Embryonic facial prominence (tissue), 1 donor: ENCODE results near the gene LCTL.
"Not testable (repeated sequence)": the region's sequence is repeated elsewhere in the genome, so short reads cannot be mapped to it uniquely, and the experiment has no call there.

Experiments used
- DNase-seq: peaks from one replicate; pipeline ENCODE4 v3.0.0-alpha.2; 2016; ENCODE audit errors: extremely low spot score

The LCTL gene

DNA sequence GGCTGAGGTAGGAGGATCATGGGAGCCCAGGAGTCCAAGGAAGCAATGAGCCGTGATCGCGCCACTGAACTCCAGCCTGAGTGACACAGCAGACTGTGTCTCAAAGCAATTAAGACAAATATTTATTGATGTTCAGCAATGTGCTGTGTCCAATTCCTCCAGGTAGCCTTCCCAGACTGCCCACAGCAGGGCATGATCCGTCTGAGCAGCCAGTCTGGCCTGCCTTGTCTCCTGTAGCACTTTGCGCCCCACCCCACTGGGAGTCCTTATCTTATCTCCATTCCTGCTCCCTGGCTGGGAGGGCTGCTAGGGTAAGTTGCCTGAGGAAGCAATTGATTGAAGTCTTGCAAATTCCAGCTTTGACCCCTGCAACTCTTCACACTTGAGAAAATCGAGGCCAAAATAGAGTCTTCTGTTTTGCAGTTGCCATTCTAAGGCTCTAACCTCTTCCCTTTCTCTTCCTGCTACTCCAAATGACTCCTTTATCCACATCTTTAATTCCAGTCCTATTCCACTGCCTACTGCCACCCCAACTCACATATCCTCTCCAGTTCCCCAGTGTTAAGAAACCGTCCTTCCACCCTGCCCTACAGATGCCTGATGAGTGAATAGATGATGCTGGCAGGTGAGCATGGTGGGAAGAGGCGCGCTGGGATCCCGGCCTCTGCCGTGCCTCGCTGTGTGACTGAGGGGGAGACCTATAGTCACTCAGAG, 26.9 kb upstream of the LCTL start:
- no peak for DNase-seq

DNA sequence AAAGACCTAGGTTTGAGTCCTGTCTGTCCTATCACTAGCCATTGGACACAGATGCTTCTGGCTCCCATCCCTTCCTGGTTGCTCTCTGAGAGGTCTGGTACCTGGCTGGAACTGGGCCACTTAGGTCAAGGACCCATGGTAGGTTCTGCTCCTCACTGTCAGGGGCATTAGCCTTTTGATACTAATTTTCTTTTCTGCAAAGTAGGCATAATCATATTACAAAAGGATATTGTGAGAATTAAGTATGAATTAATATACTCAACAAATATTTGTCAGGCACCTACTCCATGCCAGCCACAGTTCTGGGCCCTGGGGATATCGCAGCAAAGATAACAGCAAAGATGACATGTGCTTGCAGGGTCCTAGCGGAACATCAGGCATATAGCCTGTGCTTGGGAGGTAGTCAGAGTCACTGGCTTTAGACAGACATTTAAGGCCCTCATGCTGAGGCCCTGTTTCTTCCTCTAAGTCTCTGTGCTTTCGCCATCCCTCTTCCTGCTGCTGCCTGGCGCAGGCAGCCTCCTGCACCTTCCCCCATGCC, 25.6 kb upstream of the LCTL start:
- no peak for DNase-seq

DNA sequence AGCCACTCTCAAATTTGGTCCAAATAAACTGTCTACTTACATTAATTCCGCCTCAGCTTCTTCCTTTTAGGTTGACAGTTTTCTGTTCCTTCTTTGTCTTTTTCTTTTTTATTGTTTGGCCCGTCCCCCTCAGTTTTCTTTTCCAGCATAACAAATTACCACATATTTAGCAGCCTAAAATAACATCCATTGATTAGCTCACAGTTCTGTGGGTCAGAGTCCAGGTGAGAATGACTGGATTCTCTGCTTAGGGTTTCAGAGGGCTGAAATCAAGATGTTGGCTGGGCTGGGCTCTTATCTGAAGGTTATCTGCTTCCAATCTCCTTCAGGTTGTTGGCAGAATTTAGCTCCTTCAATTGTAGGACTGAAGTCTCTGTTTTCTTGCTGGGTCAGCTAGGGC, 24.6 kb upstream of the LCTL start:
- no peak for DNase-seq

DNA sequence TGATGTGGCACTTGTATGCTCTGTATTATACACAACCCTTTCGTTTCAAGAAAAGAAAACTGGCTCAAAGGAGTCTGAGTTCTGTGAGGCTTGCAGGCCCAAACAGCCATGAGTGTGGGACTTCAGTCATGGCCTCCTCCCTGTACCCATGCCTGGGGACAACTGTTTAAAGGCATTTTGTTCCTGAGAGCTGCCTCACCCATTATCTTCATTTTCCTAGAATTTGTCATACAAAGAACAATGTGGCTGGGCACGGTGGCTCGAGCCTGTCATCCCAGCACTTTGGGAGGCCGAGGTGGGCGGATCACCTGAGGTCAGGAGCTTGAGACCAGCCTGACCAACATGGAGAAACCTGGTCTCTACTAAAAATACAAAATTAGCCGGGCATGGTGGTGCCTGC, 23.6 kb upstream of the LCTL start:
- DNase-seq, result not testable (repeated sequence)

DNA sequence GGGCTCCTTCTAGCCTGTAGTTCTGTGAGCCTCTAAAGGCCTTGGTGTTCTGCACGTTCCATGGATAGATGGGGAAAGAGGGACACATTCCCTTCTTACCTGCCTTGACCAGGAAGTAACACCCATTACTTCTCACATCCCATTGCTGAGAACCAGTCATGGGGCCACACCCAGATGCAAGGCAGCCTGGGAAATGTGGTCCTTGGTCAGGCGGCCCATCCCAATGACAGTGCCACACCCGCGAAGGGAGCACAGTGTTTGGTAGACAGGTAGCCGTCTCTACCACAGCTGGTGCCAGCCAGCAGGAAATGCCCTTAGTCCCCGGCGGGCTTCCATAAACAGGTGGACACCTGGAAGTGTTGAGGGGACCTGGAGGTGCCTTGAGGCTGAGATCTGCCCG, 23.2 kb upstream of the LCTL start:
- DNase-seq, result no peak

DNA sequence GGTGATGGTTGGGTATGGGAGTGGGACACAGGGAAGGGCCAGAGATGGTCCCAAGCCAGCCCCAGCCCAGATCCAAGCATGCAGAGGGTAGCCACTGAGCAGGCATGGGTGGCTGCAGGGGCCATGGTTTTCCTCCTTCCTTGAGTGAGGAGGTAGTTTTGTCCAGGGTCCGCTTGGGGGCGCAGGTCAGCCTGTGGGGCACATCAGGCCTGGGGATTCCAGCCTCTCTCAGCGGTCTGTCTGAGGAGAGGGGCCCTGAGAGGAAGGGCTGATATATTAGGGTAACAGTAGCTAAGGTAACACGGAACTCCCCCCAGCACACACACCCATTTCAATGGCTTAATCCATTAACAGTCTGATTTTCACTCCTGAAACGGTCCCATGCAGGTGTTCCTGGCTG, 22.7 kb upstream of the LCTL start:
- no peak for DNase-seq

DNA sequence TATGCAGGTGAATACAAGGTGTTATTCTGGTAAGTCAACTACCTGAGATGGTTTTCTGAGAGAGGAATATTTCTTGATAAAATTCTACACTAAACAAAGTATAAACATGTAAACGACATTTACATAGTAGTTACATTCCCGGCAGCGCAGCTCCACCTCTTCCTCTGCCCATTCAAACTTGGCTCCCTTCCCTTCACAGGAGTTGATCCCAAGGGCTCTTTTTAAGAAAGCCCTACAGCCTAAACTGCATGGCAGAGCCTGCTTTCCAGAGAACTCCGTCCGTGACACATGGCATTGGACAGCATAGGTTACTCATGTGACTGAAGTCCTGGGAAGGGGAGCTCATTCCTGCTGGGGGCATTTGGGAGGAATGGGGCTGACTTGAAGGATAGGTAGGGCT, 22.0 kb upstream of the LCTL start:
- no peak for DNase-seq

DNA sequence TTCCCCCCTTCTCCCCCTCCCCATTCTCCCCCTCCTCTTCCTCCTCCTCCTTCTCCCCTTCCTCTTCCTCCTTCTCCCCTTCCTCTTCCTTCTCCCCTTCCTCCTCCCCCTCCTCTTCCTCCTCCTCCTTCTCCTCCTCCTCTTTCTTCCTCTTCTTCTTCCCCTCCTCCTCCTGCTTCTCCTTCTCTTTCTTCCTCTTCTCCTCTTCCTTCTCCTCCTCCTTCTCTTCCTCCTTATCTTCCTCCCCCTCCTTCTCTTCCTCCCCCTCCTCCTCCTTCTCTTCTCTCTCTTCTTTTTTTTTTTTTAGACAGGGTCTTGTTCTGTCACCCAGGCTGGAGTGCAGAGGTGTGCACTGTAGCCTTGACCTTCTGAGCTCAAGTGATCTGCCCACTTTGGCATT, 21.2 kb upstream of the LCTL start:
- DNase-seq, result no peak

DNA sequence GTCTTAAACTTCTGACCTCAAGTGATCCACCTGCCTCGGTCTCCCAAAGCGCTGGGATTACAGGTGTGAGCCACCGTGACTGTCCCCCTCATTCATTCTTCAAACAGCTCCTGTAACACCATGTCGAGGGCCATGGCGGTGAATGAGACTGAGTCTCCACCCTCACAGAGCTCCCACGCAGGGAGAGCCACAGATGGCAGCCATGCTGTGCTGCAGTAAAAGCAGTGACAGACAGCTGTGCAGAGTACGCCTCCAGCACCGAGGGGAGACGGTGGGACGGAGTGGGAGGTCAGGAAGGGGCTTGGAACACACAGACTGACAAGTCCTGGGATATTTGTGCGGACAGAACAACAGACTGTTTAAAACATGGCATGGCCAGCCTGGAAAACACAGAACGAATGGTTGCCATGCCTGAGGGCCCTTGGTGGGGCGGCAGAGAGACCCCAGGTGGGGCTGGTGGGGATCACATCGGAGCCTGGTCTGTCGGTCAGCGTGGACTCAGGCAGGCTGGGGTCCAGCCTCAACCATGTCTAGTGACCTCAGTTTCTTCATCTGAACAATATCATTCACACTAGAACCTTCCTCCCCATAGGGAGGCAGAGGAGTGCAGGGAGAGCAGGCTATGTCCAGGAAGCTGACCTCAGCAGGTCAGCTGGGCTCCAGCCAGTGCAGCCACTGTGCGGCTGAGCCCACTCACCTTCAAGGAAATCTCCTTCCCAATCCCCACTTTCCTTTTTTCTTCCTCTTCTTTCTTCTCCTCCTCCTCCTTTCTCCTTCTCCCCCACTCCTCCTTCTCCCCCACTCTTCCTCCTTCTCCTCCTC, 20.6 kb upstream of the LCTL start:
- no peak for DNase-seq

DNA sequence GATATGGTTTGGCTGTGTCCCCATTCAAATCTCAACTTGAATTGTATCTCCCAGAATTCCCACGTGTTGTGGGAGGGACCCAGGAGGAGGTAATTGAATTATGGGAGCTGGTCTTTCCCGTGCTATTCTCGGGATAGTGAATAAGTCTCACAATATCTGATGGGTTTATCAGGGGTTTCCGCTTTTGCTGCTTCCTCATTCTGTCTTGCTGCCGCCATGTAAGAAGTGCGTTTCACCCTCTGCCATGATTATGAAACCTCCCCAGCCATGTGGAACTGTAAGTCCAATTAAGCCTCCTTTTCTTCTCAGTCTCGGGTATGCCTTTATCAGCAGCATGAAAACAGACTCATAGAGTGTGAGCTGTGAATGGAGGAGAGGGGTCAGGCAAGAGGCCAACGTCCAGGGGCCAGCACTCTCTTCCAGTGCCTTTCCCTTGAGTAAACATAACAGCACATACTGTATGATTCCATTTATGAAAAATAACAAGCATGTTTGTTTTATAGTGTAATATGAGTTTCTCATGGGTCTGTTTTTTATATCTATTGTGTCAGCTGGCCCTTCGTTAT, 16.3 kb upstream of the LCTL start:
- no peak for DNase-seq

DNA sequence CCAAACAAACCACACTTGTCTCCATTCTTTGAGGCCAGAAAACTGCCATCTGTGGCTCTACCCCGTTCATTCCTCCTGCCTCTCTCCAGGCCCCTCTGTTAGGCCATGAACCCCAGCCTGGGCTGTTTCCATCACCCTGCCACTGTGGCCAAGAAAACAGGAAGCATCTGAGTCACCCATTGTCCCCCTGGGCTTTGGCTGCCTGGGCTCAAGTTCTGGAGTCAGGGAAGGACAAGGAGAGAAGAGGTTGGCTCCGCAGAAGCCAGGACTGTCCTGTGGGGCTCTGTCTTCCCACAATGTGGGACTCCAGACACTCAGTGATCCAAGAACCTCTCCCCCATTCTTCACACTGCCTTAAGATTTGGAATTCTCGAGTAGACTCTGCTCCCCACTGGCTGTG, 14.8 kb upstream of the LCTL start:
- DNase-seq, result no peak

DNA sequence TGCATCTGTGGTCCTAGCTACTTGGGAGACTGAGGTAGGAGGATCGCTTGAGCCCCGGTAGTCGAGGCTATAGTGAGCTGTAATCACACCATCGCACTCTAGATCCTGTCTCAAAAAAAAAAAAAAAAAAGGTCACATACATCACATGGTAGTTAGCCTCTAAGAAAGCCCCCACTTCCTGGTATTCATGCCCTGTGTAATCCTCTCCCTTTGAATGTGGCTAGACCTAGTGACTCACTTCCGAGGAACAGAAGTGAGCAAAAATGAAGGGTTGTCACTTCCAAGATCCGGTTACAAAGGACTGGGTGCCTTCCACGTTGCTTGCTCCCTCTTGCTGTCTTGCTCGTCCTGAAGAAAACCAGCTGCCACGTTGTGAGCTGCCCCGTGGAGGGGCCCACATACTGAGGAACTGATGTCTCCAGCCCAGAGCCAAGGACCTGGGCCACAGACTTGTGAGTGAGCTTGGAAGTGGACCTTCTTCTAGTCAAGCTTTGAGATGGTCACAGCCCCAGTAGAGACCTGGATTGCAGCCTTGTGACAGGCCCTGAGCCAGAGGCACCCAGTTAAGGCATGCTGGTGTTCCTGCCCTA, 12.6 kb upstream of the LCTL start:
- DNase-seq, result no peak

DNA sequence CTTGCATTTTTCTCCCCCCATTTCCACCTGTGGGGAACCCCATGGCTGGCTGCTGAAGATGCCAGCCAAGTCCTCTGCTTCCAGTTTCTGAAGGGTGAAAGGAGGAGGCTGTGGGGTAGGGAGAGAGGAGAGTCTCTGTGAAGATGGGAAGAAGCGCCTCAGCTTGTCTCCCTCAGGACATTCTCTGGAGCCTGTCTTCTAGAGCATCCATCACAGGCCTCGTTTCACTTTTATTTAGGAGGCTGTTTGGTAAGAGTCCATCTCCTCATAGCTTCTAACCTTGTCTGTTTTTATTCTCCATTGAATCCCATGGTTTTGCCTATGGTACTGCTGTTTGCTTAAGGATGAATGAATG, 8.8 kb upstream of the LCTL start:
- no peak for DNase-seq

DNA sequence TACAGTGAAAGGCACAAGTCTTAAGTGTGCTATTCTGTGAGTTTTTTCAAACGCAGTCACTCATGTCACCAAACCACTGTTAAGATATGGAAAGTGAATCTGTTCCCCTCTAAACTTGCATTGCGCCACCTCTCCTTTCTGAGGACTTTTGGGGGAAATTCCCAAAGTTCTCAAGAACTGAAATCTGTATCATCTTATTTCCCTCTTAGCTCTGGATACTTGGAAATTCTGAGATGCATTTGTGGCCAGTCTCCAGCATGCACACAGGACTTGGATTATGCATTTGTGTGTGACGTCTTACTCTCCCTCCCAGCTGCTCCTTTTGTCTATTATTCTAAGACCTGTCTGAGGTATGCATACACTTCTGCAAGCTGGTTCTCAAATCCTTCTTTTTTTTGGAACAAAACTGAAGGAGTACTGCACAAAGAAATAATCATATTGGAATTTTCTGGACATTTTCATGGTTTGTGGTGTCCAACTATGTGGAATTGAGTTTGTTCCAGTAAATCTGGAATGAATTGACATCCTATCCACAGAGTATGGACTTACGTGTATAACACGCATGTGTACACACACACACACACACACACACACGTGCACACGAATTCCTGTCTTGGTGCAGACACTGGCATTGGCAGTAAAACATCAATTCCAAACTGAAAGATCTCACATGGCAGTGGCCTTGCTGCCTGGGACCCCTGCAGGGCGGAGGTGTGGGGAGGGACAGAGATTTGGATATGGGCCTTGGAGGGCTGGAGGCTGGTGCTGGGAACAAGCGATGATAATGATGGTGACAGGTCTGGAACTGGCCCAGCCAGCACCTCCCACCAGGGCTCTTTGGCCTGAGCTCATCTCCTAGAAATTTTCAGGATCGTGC, 8.2 kb upstream of the LCTL start:
- DNase-seq, result peak; percentile 85

DNA sequence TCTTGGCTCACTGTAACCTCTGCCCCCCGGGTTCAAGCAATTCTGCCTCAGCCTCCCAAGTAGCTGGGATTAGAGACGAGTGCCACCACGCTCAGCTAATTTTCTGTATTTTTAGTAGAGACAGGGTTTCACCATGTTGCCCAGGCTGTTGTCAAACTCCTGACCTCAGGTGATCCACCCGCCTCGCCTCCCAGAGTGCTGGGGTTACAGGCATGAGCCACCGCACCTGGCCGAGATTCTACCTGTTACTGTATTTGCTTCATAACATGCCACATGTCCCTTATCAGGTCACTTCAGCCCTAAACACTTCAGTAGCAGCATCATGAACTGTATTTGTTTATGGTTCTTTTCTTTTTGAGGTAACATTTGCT, 7.5 kb upstream of the LCTL start:
- no peak for DNase-seq

DNA sequence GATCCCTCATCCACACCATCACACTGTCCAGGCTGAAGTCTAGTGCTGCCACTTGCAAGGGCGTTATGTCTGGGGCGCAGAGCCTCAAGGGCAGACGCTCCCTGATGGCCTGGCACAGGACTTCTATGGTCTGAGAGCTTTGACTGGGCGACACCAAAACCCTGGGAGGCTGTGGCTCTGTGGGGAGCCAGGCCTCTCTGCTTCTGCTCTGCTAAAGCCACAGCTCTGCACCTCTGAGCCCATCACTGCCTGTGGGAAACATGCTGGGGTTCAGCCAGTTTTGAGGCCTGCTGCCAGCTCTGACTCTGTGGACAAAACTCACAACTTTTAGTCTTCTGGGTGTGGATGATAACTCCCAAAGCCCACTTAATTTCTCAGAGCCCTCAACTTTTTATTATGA, 6.3 kb upstream of the LCTL start:
- DNase-seq, result no peak

DNA sequence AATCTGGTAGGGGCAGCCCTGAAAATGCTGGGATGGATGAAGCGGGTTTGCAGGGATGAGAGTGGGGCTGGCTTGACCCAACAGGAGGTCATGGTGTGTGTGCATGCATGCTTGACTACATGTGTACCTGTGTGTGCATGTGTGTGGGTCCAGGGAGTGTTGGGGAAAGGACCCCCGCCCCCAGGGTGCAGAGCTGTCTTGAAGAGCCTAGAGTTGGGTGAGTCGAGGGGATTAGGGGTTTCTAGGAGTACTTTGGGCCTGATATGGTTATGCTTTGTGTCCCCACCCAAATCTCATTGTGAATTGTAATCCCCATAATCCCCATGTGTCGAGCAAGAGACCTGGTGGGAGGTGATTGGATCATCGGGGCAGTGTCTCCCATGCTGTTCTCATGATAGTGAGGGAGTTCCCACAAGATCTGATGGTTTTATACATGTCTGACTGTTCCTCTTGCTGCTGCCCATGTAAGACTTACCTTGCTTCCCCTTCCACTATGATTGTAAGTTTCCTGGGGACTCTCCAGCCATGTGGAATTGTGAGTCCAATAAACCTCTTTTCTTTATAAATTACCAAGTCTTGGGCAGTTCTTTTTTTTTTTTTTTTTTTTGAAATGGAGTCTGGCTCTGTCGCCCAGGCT, 5.2 kb upstream of the LCTL start:
- DNase-seq, result no peak

DNA sequence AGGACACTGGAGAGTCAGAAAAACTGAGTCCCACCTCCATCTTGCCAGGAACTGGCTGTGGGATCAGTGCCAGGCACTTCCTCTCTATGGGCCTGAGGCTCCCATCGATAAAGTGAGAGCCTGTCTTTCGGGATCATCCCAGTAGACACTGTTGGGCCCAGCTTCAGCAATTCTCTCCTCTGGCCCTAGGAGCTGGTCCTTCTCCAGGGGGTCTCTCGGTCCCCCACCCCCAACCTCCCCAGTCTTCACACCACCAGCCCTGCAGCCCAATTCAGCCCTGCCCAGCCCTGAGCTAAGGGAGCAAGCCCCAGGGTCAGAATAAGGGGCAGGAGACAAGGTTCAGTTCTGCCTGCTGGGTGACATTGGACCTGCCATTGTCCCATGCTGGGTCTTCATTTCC, 4.5 kb upstream of the LCTL start:
- DNase-seq, result no peak

DNA sequence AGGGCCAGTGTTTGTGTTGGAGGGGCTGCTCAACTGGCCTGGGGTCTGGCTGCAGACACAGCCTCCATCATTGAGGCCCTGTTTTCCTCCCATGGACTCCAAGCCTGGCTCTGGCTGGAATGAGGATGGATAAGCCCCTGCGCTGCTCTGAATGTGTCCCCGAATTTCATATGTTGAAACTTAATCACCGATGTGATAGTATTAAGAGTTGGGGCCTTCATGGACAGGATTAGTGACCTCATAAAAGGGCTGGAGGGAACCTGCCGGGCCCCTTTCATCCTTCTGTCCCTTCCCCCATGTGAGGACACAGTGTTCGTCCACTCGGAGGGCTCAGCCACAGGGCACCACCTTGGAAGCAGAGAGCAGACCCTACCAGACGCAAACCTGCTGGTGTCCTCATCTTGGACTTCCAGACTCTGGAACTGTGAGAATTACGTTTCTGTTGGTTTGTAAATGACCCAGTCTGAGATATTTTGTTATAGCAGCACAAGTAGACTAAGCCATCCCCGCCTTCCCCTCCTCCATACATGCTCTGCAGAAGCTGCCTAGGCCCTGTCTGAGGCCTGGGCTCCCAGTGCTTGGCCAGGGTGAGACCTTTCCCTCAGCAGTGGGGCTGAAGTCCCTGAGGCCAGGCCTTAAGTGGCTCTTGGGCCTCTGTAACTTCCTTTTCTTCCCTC, 3.8 kb upstream of the LCTL start:
- DNase-seq, result no peak

DNA sequence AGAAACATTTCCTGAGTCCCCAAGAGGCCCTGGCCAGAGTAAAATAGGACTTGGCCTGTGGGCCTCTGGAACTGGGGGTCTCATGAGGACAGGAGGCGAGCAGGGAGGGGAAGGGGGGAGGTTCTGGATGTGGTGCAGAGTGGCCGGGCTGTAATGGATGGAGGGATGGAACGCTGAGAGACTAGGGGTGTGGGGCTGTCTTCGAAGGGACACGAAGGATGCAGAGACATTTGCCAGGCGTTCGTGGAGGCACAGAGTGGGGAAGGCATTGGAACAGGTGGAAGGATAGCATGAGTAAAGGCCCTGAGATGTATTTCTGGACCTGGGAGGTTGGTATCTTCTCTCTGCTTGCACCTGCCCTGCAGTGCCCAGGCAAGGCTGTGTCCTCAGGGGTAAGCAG, 2.1 kb upstream of the LCTL start:
- no peak for DNase-seq
